NCI-H128 (cell line): ENCODE measurements around the gene FLACC1.

Experiments
- DNase-seq: peaks from one replicate; lab custom pipeline; 2025; ENCODE audit not compliant: unreplicated experiment; lab: John Stamatoyannopoulos, UW

The FLACC1 gene

GRCh38 chr2:201279079-201279478 is 78.1 kb downstream of the FLACC1 start:
- DNase-seq = no peak

GRCh38 chr2:201276511-201276910 is 80.6 kb downstream of the FLACC1 start:
- DNase-seq = no peak

- DNase-seq = no peak
These were observed 81.2 kb downstream of the FLACC1 start for GRCh38 chr2:201275990-201276389.

- DNase-seq = no peak
These were observed 82.1 kb downstream of the FLACC1 start for GRCh38 chr2:201275069-201275468.

DNA sequence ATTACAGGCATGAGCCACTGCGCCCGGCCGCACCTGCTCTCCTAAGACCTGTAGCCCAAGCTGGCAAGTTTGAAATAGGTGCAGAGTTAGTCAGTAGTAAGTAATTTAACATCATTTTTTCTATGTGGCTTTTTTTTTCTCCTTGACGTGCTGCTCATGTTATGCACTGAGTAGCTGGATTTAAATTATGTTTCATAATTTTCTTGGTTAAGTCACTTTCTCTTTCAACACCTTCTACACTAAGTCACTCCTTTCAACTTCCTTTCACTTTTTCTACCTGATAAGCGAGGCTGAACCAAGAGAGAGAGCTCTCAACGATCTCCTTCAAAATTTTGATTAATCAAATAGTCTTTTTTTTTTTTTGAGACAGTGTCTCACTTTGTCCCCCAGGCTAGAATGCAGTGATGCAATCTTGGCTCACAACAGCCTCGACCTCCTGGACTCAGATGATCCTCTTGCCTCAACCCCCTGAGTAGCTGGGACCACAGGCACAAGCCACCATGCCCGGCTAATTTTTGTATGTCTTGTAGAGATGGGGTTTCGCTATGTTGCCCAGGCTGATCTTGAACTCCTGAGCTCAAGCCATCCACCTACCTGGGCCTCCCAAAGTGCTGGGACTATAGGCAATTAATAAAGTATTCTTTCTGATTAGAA is 83.7 kb downstream of the FLACC1 start:
- no peak for DNase-seq

DNA sequence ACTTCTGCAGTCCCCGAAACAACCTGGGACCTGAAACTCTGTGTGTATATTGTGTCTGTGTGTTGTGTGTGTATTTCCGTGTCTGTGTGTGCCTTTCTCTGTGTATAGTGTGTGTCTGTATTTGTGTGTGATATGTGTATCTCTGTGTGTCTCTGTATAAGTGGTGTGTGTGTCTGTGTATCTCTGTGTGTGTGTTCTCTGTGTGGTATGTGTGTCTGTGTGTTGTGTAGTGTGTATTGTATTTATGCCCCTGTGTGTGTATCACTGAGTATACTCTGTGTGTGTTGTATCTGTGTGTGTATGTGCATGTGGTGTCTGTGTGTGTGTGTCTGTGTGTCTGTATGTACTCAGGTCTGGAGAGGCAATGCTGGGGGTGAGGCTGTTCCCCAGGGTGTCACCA is 85.2 kb downstream of the FLACC1 start:
- no peak for DNase-seq

GRCh38 chr2:201270293-201271001 is 86.7 kb downstream of the FLACC1 start:
- no peak for DNase-seq

DNA sequence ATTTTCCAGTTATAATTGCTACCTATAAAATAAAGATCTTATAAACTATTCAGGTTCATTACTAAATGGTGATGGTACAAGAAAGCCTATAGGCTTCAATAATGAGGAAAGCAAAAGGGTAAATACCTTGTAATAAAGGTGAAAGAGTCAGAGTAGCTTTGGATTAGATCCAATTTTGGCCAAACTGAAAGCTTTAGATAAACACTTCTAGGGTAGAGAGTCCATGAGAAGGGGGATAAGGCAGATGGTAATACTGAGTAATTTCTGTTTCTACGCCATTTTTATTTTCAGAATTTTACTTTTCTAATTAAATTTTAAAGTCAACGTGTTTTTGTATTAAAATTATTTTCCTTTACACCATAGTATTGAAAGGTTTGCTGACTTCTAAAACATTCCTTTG is 87.4 kb downstream of the FLACC1 start:
- DNase-seq = no peak

GRCh38 chr2:201267278-201268030 is 89.7 kb downstream of the FLACC1 start:
- DNase-seq = no peak

DNA sequence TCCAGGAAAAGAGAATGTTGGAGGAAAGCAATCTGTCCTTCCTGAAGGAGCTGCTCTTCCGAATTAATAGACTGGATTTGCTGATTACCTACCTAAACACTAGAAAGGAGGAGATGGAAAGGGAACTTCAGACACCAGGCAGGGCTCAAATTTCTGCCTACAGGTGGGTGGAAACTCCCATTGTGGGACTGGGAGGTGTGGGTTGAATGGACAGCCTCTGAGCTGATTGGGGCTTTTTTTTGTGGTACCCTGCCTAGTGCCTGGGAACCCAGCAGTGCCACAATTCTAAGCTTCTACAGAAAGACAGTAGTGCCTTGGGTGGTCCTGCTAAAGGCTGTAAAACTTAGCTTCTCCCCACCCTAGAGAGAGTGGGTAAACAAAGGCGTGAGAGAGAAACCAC is 90.5 kb downstream of the FLACC1 start:
- no peak for DNase-seq

GRCh38 chr2:201264472-201265173 is 92.5 kb downstream of the FLACC1 start:
- DNase-seq = no peak

GRCh38 chr2:201263779-201264178 is 93.4 kb downstream of the FLACC1 start:
- no peak for DNase-seq

- no peak for DNase-seq
These were observed 94.4 kb downstream of the FLACC1 start for GRCh38 chr2:201262718-201263117.

- no peak for DNase-seq
These were observed 95.2 kb downstream of the FLACC1 start for GRCh38 chr2:201261906-201262305.

GRCh38 chr2:201261471-201261870 is 95.7 kb downstream of the FLACC1 start:
- DNase-seq = no peak

- DNase-seq = no peak
These were observed 96.8 kb downstream of the FLACC1 start, which contains the start of gene CASP8 for GRCh38 chr2:201260302-201260800. TSS of gene CASP8 (plus strand) at chr2:201260536. CDS start at chr2:201266487, 5,951 bp downstream.

DNA sequence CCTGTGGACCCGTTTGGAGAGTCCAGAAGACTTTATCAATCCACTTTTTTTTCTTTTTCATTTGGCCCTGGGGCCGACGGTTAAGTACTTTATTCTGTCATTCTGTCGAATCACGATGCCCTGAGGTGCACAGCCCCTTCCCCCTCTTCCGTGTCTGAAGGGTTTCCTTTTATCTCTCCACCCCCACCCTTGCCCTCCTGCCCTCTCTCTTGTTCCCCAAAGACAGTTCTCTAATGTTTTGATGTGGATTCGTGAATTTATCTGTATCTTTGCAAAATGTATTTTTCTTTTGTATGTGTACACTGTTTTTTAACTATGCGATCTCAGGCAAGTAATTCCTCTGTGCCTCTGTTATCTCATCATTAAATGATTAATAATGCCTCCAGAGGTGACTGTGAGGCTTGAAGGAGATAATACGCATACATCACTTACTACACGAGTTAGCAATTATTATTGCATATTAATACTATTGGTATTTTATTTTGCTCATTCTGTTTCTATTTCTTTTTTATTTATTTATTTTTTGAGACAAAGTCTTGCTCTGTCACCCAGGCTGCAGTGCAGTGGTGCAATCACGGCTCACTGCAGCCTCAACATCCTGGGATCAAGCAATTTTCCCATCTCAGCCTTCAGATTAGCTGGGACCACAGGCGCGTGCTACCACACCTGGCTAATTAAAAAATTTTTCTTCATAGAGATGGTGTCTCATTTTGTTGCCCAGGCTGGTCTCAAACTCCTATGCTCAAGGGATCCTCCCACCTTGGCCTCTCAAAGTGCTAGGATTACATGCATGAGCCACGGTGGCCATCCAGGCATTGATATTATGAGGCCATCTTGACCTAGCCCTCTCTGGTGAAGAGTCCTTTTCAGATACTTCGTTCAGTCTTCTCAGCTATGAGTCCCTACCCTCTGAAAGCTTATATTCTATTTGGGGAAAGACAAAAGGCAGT is 98.2 kb downstream of the FLACC1 start:
- DNase-seq = no peak

DNA sequence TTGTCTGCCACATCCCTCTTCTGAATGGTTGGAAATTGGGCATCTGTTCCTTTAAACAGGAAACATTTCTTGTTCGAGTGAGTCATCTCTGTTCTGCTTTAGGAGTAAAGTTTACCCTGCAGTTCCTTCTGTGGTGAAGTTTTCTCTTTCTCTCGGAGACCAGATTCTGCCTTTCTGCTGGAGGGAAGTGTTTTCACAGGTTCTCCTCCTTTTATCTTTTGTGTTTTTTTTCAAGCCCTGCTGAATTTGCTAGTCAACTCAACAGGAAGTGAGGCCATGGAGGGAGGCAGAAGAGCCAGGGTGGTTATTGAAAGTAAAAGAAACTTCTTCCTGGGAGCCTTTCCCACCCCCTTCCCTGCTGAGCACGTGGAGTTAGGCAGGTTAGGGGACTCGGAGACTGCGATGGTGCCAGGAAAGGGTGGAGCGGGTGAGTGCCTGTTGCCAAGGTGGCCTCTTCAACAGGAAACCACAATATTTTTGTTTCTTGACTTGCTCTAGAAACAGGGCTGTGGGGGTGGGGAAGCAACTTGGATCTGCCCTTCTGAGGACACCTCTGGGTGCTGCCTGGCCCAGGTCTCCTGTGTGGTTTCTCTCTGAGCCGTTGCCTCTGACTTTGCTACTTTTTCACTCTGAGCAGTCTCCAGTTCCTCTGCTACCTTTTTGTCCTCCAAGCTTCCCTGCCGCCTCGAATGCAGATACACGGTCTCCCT is 99.0 kb downstream of the FLACC1 start:
- no peak for DNase-seq

- no peak for DNase-seq
These were observed 99.7 kb downstream of the FLACC1 start for GRCh38 chr2:201257381-201257955.
